HG02981 (cell line): ENCODE results near the gene CACNB4.

Experiments used
- ATAC-seq: cut with Tn5 transposase; IDR thresholded peaks from one replicate; pipeline ENCODE4 v1.9.1; 2021; ENCODE audit warnings: mild to moderate bottlenecking, moderate library complexity; ENCODE audit not compliant: unreplicated experiment

The CACNB4 gene

GRCh38 chr2:151872463-151872862 lies 226.4 kb downstream of the CACNB4 start:
- ATAC-seq, result no peak

GRCh38 chr2:151869291-151869690 lies 229.6 kb downstream of the CACNB4 start:
- no peak for ATAC-seq

GRCh38 chr2:151862700-151863099 lies 236.1 kb downstream of the CACNB4 start:
- ATAC-seq, result peak; percentile 100

GRCh38 chr2:151861174-151861573 lies 237.7 kb downstream of the CACNB4 start:
- ATAC-seq, result no peak

DNA sequence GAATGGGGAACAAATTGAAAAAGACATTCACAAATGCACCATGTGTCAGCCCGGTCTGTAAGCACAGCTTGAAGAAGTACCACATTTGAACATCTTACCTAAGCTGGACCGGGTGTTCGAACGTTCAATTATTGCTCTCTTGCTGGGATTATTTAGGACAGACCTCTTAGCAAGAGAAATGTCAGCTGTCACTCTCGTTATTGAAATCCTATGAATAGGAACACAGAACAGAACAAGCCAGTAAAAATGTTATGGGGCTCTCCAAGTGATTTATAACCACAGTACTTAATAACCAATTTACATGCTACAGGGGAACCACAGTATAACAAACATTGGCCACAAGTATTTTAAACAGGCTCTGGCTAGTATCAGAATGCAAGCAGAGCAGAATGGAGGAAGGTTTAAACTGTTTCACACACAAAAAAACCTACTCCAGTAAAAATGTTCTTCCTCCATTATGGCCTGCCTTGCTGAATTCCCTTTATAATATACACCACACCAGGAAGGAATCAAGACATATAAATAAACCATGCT lies 238.2 kb downstream of the CACNB4 start:
- no peak for ATAC-seq

DNA sequence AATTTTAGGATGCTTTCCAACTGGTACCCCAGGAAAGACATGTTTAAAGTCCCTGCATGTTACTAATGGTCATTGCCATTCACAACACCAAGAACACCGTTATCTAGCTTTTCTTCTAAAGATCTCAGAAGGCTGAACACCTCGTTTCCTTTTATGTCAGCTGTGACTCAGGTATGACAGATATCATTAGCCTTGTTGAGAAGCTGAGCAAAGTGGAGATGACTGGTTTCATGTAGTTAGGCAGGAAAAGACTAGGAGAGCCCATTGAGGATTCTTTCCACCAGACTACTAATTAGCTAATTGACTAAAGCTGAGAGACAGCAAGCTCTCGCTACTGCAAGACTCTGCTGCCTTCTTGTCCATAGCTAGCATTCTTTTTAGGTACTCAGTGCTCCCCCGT lies 238.6 kb downstream of the CACNB4 start:
- ATAC-seq, result no peak

DNA sequence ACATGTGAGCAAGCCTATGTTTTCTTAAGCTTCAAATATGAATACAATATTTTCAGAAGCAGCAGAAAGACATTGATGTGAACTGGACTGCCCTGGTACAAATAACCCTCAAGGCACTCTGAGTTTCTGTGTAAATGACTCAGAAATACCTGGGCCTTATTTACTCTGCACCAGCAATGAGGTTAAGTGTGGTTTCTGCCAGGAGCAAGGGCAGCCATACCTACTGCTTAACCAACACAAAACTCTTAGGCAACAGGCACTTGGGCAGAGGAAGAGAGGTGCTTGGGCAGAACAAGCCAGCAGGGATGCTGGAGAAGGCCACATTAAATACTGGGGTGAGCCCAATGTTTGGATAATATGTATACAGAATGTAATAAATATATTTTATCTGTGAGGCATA lies 241.2 kb downstream of the CACNB4 start:
- no peak for ATAC-seq

DNA sequence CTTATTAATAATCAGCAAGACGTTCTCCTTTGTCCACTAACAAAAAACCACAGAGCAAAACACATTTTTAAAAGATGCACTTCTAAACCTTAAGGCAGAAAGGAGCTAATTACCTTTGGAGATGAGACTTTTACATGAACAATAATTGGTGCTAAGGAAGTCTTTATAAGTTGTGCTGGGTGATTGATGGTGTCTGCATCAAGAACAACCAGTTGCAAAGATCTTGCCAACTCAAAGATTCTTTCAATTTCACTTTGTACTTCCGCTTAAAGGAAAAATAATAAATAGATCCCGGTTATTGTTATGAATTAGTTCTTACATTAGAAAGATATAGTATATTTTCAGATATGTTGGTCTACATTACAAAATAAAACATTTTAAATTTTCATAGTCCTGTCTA lies 243.7 kb downstream of the CACNB4 start:
- ATAC-seq, result no peak

GRCh38 chr2:151853070-151853758 lies 245.6 kb downstream of the CACNB4 start:
- ATAC-seq, result no peak

- ATAC-seq, result no peak
These were observed 246.4 kb downstream of the CACNB4 start for GRCh38 chr2:151852260-151853069.

- no peak for ATAC-seq
These were observed 247.1 kb downstream of the CACNB4 start for GRCh38 chr2:151851761-151852160.

GRCh38 chr2:151849413-151850010 lies 249.3 kb downstream of the CACNB4 start:
- ATAC-seq, result no peak

GRCh38 chr2:151845884-151846283 lies 253.0 kb downstream of the CACNB4 start:
- ATAC-seq, result peak; percentile 42

- ATAC-seq, result no peak
These were observed 253.4 kb downstream of the CACNB4 start for GRCh38 chr2:151845481-151845880.

GRCh38 chr2:151844211-151844896 lies 254.5 kb downstream of the CACNB4 start:
- no peak for ATAC-seq

GRCh38 chr2:151843691-151844061 lies 255.2 kb downstream of the CACNB4 start:
- no peak for ATAC-seq

DNA sequence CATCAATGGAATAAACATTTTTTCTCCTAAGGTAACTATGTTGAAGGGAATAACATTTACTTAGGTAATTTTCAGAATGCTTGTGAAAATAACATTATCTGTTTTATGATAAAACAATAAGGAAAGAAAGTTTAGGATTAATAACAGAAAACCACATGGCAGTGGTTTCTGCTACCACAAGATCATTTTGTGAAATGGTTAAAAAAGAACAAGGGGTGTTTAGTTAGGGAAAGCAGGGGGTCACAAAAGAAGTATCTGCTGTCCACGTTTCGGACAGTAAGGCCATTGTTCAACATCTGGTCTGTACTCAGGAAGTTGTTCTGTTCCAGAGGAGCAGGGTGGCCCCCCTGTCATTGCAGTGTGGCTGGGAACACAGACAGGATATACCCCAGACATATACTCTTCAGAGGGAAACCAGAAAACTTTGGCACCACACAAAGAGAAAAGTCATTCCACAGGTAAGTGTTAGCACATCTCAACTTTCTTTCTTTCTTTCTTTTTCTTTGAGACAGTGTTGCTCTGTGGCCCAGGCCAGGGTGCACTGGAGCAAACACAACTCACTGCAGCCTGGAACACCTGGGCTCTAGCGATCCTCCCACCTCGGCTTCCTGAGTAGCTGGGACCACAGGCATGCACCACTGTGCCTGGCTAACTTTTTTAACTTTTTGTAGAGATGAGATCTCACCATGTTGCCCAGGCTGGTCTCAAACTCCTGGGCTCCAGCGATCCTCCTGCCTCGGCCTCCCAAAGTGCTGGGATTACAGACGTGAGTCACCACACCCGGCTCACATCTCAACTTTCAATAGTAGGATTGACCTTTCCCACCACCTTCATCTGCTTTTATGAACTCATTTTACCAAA lies 255.8 kb downstream of the CACNB4 start:
- ATAC-seq, result peak; percentile 24

DNA sequence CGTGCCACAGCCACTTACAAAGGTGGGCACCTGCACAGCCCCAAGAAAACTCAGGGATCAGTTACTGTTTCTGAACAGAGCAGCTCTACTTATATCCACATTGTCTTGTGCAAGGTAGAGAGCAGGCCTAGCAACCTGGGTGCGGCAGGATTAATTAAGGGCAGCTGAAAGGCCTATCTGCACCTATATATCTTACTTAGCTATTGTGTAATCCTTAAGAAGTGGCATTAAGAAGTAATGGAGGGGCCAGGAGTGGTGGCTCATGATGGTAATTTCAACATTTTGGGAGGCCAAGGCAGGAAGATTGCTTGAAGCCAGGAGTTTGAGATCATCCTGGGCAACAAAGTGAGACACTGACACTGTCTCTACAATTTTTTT lies 257.8 kb downstream of the CACNB4 start:
- ATAC-seq, result no peak

- peak; percentile 98 for ATAC-seq
These were observed 258.4 kb downstream of the CACNB4 start for GRCh38 chr2:151840216-151841046.
